Fibroblast of gingiva (primary cell): Measurements from ENCODE around the gene MED13L.
A peak's percentile ranks its signal among the peaks of the same experiment; 100 is the strongest.
"Not testable (repeated sequence)": the region's sequence is repeated elsewhere in the genome, so short reads cannot be mapped to it uniquely, and the experiment has no call there.

Source experiments
- DNase-seq: peaks from one replicate; pipeline ENCODE4 v3.0.0-alpha.2; 2011; ENCODE audit warnings: low read depth

The MED13L gene

GRCh38 chr12:116055895-116056607 is 221.4 kb downstream of the MED13L start:
- no peak for DNase-seq

GRCh38 chr12:116054280-116054679 is 223.2 kb downstream of the MED13L start:
- no peak for DNase-seq

- DNase-seq, result peak; percentile 96
Observed at GRCh38 chr12:116053479-116054200, 223.9 kb downstream of the MED13L start.

GRCh38 chr12:116050275-116050674 is 227.2 kb downstream of the MED13L start:
- DNase-seq, result no peak

GRCh38 chr12:116048879-116049278 is 228.6 kb downstream of the MED13L start:
- no peak for DNase-seq

GRCh38 chr12:116046039-116046438 is 231.5 kb downstream of the MED13L start:
- no peak for DNase-seq

- no peak for DNase-seq
Observed at GRCh38 chr12:116045150-116045549, 232.3 kb downstream of the MED13L start.

- DNase-seq, result peak; percentile 10
Observed at GRCh38 chr12:116043659-116044535, 233.6 kb downstream of the MED13L start.

GRCh38 chr12:116040402-116040801 is 237.1 kb downstream of the MED13L start:
- DNase-seq, result no peak

- peak; percentile 36 for DNase-seq
Observed at GRCh38 chr12:116039081-116039480, 238.4 kb downstream of the MED13L start.

- peak; percentile 11 for DNase-seq
Observed at GRCh38 chr12:116037941-116038837, 239.3 kb downstream of the MED13L start.

GRCh38 chr12:116033765-116034164 is 243.7 kb downstream of the MED13L start:
- no peak for DNase-seq

GRCh38 chr12:116031624-116032023 is 245.9 kb downstream of the MED13L start:
- not testable (repeated sequence) for DNase-seq

GRCh38 chr12:116028619-116029018 is 248.9 kb downstream of the MED13L start:
- no peak for DNase-seq

- no peak for DNase-seq
Observed at GRCh38 chr12:116027551-116027821, 250.0 kb downstream of the MED13L start.

GRCh38 chr12:116026768-116027550 is 250.5 kb downstream of the MED13L start:
- no peak for DNase-seq

GRCh38 chr12:116026346-116026745 is 251.1 kb downstream of the MED13L start:
- DNase-seq, result no peak

- no peak for DNase-seq
Observed at GRCh38 chr12:116024769-116025168, 252.7 kb downstream of the MED13L start.

- DNase-seq, result no peak
Observed at GRCh38 chr12:116019415-116019814, 258.1 kb downstream of the MED13L start.

GRCh38 chr12:116018282-116018681 is 259.2 kb downstream of the MED13L start:
- peak; percentile 34 for DNase-seq

- peak; percentile 69 for DNase-seq
Observed at GRCh38 chr12:116015525-116015924, 262.0 kb downstream of the MED13L start.
